ENCODE results near the gene ALKAL2.

DNA sequence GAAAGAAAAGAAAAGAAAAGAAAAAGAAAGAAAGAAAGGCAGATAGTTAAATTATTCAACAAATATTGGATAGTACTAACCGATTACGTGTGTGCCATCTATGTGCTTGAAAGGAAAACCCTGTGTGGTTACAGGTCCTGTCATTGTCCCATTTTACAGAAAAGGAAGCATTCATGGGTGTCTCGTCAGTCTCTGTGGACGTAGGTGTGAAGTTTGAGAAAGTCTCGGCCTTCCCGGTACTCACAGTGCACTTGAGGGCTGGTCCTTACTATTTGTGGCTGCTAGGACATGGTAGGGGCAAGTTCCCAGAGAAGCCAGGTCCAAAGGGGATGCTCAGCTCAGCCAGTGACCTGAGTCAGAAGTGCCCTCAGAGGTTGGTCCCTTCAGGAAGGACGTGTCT is 43.3 kb downstream of the ALKAL2 start:
- TF ChIP-seq, protein P1, sequence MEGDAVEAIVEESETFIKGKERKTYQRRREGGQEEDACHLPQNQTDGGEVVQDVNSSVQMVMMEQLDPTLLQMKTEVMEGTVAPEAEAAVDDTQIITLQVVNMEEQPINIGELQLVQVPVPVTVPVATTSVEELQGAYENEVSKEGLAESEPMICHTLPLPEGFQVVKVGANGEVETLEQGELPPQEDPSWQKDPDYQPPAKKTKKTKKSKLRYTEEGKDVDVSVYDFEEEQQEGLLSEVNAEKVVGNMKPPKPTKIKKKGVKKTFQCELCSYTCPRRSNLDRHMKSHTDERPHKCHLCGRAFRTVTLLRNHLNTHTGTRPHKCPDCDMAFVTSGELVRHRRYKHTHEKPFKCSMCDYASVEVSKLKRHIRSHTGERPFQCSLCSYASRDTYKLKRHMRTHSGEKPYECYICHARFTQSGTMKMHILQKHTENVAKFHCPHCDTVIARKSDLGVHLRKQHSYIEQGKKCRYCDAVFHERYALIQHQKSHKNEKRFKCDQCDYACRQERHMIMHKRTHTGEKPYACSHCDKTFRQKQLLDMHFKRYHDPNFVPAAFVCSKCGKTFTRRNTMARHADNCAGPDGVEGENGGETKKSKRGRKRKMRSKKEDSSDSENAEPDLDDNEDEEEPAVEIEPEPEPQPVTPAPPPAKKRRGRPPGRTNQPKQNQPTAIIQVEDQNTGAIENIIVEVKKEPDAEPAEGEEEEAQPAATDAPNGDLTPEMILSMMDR (IDR thresholded peaks at IDR 0.05; ENCODE audit: insufficient read depth, low read length, poor library complexity, severe bottlenecking), result no peak
- no peak for TF ChIP-seq EZH2phosphoT487 (conservative IDR thresholded peaks at IDR 0.05; ENCODE audit: low read length)

Data from SU-DHL-6 (cell line).